Peyer's patch (tissue), 4 donors: Measurements from ENCODE around the gene WDFY4. TPM values are rescaled to one million over a fixed set of nuclear protein-coding genes. Genes with fewer than 3 reads are reported as not detected.

Experiments
- DNase-seq, 3 donors: peaks; one replicate each; pipeline ENCODE4 v3.0.0-alpha.2; 2017 to 2019
- H3K27ac ChIP-seq, 4 donors: fragments of 200-600 bp; sonication (generic); one replicate each; pipeline ENCODE4 v1.5.1; 2016 to 2019
- H3K27me3 ChIP-seq, 2 donors: fragments of 200-600 bp; sonication (generic); one replicate each; pipeline ENCODE4 v1.5.1; 2019
- H3K36me3 ChIP-seq, 3 donors: fragments of 200-600 bp; sonication (generic); one replicate each; pipeline ENCODE4 v1.5.1; 2016 to 2019
- H3K4me1 ChIP-seq, 4 donors: fragments of 200-600 bp; sonication (generic); one replicate each; pipeline ENCODE4 v1.5.1; 2016 to 2019
- H3K4me3 ChIP-seq, 4 donors: fragments of 200-600 bp; sonication (generic); 1 replicate in 3 of 4; 2 replicates in 1 of 4; pipeline ENCODE4 v1.5.1; 2016 to 2019; ENCODE audit warnings: mild to moderate bottlenecking in 1 of 4
- H3K9me3 ChIP-seq, 4 donors: fragments of 200-600 bp; sonication (generic); one replicate each; pipeline ENCODE4 v1.5.1; 2016 to 2019; ENCODE audit warnings: mild to moderate bottlenecking in 1 of 4
- POLR2A ChIP-seq, 2 donors: fragments of 450-650 bp; IDR thresholded peaks; one replicate each; pipeline ENCODE4 v1.5.1; 2017; ENCODE audit warnings: antibody characterized with exemption in 2 of 2, mild to moderate bottlenecking in 2 of 2, moderate library complexity in 2 of 2
- total RNA-seq, 4 donors: library from RNA; depleted of rRNA; stranded (reverse); fragments of >200 nt; gene quantifications; one replicate each; pipeline ENCODE4 v1.1.0, GENCODE V29; 2016
- TF ChIP-seq, protein P1 (sequence below), 6 experiments: fragments of 450-650 bp in 4 of 6; fragments of 200-600 bp in 2 of 6; sonication (generic) in 1 of 6; IDR thresholded peaks; one replicate each; pipeline ENCODE4 v1.5.1; 2017 to 2019; ENCODE audit warnings: antibody characterized with exemption in 6 of 6, mild to moderate bottlenecking in 3 of 6, moderate library complexity in 1 of 6

WDFY4 gene
- total RNA-seq, 4 donors from 2014 or later, result 0.53 to 102 (median 4.6) TPM

DNA sequence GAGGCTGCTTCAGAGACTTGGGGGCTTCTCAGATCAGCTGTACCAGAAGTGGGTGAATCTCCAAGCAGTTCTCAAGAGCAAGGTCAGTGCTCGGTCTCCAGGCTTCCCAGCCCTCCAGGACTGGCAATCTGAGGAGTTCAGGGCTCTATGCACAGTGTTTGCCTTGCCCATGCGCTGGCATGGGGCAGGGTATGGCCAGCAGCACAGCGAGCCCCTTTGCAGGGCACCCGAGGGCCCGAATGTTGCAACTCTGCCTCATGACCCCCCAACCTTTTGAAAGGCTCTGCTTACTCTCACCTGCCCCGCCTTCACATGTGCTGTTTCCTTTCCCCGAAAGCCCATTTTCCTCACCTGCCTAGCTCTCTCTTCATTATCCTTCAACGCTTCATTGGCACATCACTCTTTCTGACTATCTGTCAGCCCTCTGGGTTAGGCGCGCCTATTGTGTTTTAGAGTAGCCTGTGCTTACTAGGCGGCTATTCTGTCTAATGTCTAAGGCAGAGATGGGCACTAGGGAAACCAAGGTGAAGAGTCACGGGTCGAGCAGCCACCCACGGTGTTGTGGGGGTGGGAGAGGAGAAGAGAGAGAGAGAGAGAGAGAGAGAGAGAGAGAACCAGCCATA, 83.6 kb downstream of the WDFY4 start:
- no peak overlapping the region for H3K27ac ChIP-seq
- TF ChIP-seq POLR2A (IDR thresholded peaks at IDR 0.05), result no peak
- TF ChIP-seq, protein P1, sequence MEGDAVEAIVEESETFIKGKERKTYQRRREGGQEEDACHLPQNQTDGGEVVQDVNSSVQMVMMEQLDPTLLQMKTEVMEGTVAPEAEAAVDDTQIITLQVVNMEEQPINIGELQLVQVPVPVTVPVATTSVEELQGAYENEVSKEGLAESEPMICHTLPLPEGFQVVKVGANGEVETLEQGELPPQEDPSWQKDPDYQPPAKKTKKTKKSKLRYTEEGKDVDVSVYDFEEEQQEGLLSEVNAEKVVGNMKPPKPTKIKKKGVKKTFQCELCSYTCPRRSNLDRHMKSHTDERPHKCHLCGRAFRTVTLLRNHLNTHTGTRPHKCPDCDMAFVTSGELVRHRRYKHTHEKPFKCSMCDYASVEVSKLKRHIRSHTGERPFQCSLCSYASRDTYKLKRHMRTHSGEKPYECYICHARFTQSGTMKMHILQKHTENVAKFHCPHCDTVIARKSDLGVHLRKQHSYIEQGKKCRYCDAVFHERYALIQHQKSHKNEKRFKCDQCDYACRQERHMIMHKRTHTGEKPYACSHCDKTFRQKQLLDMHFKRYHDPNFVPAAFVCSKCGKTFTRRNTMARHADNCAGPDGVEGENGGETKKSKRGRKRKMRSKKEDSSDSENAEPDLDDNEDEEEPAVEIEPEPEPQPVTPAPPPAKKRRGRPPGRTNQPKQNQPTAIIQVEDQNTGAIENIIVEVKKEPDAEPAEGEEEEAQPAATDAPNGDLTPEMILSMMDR (IDR thresholded peaks at IDR 0.05), result no peak

DNA sequence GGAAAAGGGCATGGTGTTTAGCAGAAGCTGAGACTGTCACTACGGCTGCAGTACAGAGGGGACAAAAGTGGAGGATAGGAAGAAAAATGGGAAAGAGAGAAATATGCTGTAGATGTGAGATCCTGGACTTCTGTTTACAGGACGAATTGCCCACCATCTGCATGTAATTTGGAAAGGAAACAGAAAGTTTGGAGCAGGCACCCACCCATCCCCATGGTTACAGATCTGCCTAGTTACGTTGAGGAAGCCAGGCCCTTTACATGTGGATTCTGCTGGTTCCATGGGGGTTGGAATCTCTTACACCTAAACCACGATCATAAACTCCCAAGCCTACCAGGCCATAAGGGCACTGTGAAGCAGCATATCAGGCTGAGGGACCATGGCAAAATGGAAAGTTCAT, 84.3 kb downstream of the WDFY4 start:
- no peaks in the 10 kb centered on the region for H3K27me3 ChIP-seq
- H3K4me1 ChIP-seq, result no peaks in the 10 kb centered on the region
- H3K9me3 ChIP-seq, result no peaks in the 10 kb centered on the region
- H3K4me3 ChIP-seq, result no peak overlapping the region
- TF ChIP-seq, protein P1 (IDR thresholded peaks at IDR 0.05), result no peak
- TF ChIP-seq POLR2A (IDR thresholded peaks at IDR 0.05), result no peak
- DNase-seq, result no peak
- no peak overlapping the region for H3K27ac ChIP-seq
- H3K36me3 ChIP-seq, result no peaks in the 10 kb centered on the region

More for the DNA sequence above, 83.6 kb downstream of the WDFY4 start:
- Histone ChIP-seq H3K9me3 (no peaks in the 10 kb centered on the region), H3K4me1 (no peaks in the 10 kb centered on the region), H3K4me3 (no peak overlapping the region), H3K36me3 (no peaks in the 10 kb centered on the region), H3K27me3 (no peaks in the 10 kb centered on the region)
- no peak for DNase-seq

DNA sequence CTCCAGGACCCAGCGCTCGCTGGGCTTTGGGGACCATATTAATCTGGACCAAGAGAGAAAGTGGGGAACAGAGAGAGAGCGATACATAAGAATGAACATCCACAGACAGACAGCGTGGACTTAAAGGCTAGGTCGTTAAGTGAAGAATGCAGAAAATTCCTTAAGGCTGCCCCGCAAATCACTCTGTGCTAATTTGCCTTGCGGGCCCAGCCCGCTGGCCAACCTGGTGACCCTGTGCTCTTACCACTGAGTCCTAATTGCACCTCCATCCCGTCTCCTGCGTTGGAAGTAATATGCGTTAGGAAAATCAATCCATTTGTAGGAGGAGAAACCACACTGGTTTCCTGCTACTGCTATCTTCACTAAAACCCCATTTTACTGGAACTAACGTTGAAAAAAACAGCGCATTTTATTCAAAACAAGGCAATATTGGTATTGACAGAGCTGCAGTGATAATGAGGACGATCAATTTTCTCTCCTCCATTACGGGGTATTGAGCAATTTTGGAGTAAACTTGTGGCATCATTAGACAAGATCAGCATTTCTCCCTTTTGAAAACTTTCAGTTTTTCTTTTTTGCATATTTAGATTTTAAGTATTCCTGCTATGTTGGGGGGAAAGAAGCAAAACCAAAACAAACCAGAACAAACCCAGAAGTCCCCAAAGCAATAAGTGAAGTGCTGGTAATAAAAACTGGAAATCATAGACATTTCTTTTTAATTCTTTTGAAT, 85.2 kb downstream of the WDFY4 start:
- H3K36me3 ChIP-seq, result no peaks in the 10 kb centered on the region

DNA sequence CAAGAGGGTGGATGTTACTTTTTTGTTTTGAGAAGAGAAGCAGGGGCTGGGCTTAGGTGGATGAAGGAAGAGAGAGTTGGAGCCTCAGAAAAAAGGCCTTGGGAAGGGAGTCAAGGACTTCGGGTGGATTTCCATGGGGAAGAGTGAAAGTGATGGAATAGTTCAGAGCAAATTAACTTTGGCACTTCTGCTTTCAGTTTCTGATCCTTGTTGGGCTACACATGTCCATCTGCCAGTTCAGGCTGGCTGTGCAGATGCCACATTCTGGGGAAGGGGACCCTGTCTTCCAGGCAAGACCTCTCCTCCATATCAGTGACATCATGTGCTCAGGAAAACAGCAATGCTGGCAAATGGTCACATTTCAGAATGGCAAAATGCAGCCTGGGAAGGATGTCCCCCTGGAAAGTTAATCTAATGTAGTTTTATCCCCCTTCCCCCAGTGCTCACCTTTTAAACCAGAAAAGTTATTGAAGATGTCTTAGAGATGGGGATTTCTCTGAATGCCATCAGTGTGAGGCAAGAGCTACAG, 86.0 kb downstream of the WDFY4 start:
- H3K27me3 ChIP-seq, result no peaks in the 10 kb centered on the region
- H3K9me3 ChIP-seq, result no peaks in the 10 kb centered on the region
- no peak for TF ChIP-seq POLR2A (IDR thresholded peaks at IDR 0.05)
- H3K27ac ChIP-seq, result no peak overlapping the region
- DNase-seq, result no peak
- no peaks in the 10 kb centered on the region for H3K4me1 ChIP-seq
- no peaks in the 10 kb centered on the region for H3K36me3 ChIP-seq
- no peak overlapping the region for H3K4me3 ChIP-seq

More for the DNA sequence above, 85.2 kb downstream of the WDFY4 start:
- no peak for DNase-seq
- Histone ChIP-seq H3K4me3 (no peak overlapping the region), H3K27ac (no peak overlapping the region), H3K27me3 (no peaks in the 10 kb centered on the region), H3K9me3 (no peaks in the 10 kb centered on the region), H3K4me1 (no peaks in the 10 kb centered on the region)
- TF ChIP-seq POLR2A (IDR thresholded peaks at IDR 0.05), result no peak
- TF ChIP-seq, protein P1 (IDR thresholded peaks at IDR 0.05), result no peak

DNA sequence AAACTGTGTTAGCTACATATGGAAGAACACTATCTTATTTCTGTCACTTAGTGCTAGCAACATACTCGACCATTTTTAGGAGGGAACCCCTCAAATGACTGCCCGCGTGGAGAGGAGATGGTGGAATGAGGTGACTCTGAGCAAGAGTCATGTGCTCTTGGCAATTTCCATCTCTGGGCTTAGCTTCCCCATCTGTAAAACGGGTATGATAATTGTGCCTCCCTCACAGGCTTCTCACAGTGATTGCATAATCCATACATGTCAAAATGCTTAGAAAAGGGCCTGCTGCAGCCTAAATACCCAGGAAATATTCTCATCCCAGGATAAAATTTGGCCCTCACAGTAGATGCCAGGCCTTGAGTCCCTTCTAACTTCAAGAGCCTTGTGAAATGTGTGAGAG, 86.6 kb downstream of the WDFY4 start:
- DNase-seq, result no peak
- TF ChIP-seq POLR2A (IDR thresholded peaks at IDR 0.05), result no peak
- TF ChIP-seq, protein P1 (IDR thresholded peaks at IDR 0.05), result no peak

DNA sequence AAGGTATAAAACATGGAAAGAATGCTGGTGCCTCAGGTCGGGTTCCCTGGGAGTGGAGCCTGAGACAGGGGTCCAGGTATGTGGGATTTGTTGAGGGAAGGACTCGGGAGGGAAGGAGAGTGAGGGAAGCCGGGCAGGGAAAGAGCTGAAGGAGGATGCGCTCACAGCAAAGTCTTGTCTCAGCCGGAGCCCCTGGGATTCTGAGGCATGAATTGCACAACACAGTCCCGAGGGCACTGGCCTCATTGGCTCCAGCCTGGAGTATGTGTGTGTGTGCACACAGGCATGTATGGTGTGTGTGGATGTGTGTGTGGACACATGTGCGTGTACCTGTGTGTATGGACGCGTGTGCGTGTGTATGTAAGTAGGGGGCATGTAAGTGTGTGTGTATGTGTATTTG, 87.4 kb downstream of the WDFY4 start:
- H3K4me1 ChIP-seq, result no peaks in the 10 kb centered on the region
- no peak for DNase-seq
- H3K4me3 ChIP-seq, result no peak overlapping the region
- no peaks in the 10 kb centered on the region for H3K27me3 ChIP-seq
- no peak overlapping the region for H3K27ac ChIP-seq
- no peaks in the 10 kb centered on the region for H3K9me3 ChIP-seq
- TF ChIP-seq POLR2A (IDR thresholded peaks at IDR 0.05), result no peak
- TF ChIP-seq, protein P1 (IDR thresholded peaks at IDR 0.05), result no peak
- H3K36me3 ChIP-seq, result no peaks in the 10 kb centered on the region

More for the DNA sequence above, 86.6 kb downstream of the WDFY4 start:
- no peak overlapping the region for H3K27ac ChIP-seq
- no peaks in the 10 kb centered on the region for H3K4me1 ChIP-seq
- H3K36me3 ChIP-seq, result no peaks in the 10 kb centered on the region
- H3K4me3 ChIP-seq, result no peak overlapping the region
- H3K9me3 ChIP-seq, result no peaks in the 10 kb centered on the region
- H3K27me3 ChIP-seq, result no peaks in the 10 kb centered on the region
